Astrocyte (in vitro differentiated cells and primary cell): ENCODE data around the gene SNRPD3. TPM values are rescaled to one million over a fixed set of nuclear protein-coding genes. Genes with fewer than 3 reads are reported as not detected.
"Not testable (repeated sequence)": the region's sequence is repeated elsewhere in the genome, so short reads cannot be mapped to it uniquely, and the experiment has no call there.

ENCODE experiments used
- DNase-seq: peaks from one replicate; pipeline ENCODE4 v3.0.0-alpha.2; 2010; ENCODE audit warnings: low read depth
- FAIRE-seq: peaks from 2 replicates; lab custom pipeline; 2011; peaks lifted over from hg19 to GRCh38; lab: Jason Lieb, UNC
- H2AFZ ChIP-seq: 2 replicates; pipeline ENCODE4 v1.6.0; 2012; ENCODE audit warnings: low read depth, low read length, inconsistent platforms
- H3K27ac ChIP-seq: 2 replicates; pipeline ENCODE4 v1.5.1; 2011; ENCODE audit warnings: low read depth, low read length, inconsistent platforms
- H3K27me3 ChIP-seq: 2 replicates; pipeline ENCODE4 v1.6.0; 2011; ENCODE audit warnings: low read length, inconsistent platforms; ENCODE audit not compliant: insufficient read depth
- H3K36me3 ChIP-seq: 2 replicates; pipeline ENCODE4 v1.5.1; 2011; ENCODE audit warnings: low read length, inconsistent platforms; ENCODE audit not compliant: insufficient read depth
- H3K4me1 ChIP-seq: 2 replicates; pipeline ENCODE4 v1.5.1; 2011; ENCODE audit warnings: low read length, inconsistent platforms; ENCODE audit not compliant: insufficient read depth
- H3K4me2 ChIP-seq: 2 replicates; pipeline ENCODE4 v1.6.0; 2012; ENCODE audit warnings: low read length, inconsistent platforms
- H3K4me3 ChIP-seq: 2 replicates; pipeline ENCODE4 v1.5.1; 2011; ENCODE audit warnings: low read depth, mild to moderate bottlenecking, low read length, inconsistent platforms; ENCODE audit not compliant: insufficient read depth
- H3K79me2 ChIP-seq: 2 replicates; pipeline ENCODE4 v1.6.0; 2012; ENCODE audit warnings: mild to moderate bottlenecking, low read length, inconsistent platforms; ENCODE audit not compliant: insufficient read depth
- H3K9ac ChIP-seq: 2 replicates; pipeline ENCODE4 v1.6.0; 2012; ENCODE audit warnings: mild to moderate bottlenecking, low read length, inconsistent platforms
- H3K9me3 ChIP-seq: 2 replicates; pipeline ENCODE4 v1.5.1; 2012; ENCODE audit warnings: low read depth, mild to moderate bottlenecking, low read length, inconsistent platforms; ENCODE audit not compliant: insufficient read depth
- H4K20me1 ChIP-seq: 2 replicates; pipeline ENCODE4 v1.6.0; 2012; ENCODE audit warnings: low read length, inconsistent platforms; ENCODE audit not compliant: insufficient read depth
- H3K27ac Mint-ChIP-seq: one replicate; pipeline ENCODE4 v1.8.0; 2021; ENCODE audit warnings: mild to moderate bottlenecking, mixed read lengths; ENCODE audit not compliant: unreplicated experiment
- H3K27me3 Mint-ChIP-seq: one replicate; pipeline ENCODE4 v1.8.0; 2021; ENCODE audit warnings: low read depth, mixed read lengths; ENCODE audit not compliant: unreplicated experiment
- H3K36me3 Mint-ChIP-seq: one replicate; pipeline ENCODE4 v1.8.0; 2021; ENCODE audit warnings: low read depth, mixed read lengths; ENCODE audit not compliant: unreplicated experiment
- H3K4me1 Mint-ChIP-seq: one replicate; pipeline ENCODE4 v1.8.0; 2021; ENCODE audit warnings: low read depth, mixed read lengths; ENCODE audit not compliant: unreplicated experiment
- H3K4me3 Mint-ChIP-seq: one replicate; pipeline ENCODE4 v1.8.0; 2021; ENCODE audit warnings: mild to moderate bottlenecking, moderate library complexity, mixed read lengths; ENCODE audit not compliant: unreplicated experiment
- H3K9me3 Mint-ChIP-seq: one replicate; pipeline ENCODE4 v1.8.0; 2021; ENCODE audit warnings: mild to moderate bottlenecking, mixed read lengths; ENCODE audit not compliant: unreplicated experiment
- EZH2 ChIP-seq: IDR thresholded peaks from 2 replicates; pipeline ENCODE4 v1.6.1; 2012; ENCODE audit warnings: mild to moderate bottlenecking, low read length, inconsistent platforms; ENCODE audit not compliant: insufficient read depth
- total RNA-seq: library from RNA; stranded (reverse); gene quantifications from 2 replicates; pipeline ENCODE4 v1.2.1, GENCODE V29; 2021
- TF ChIP-seq, protein P1 (sequence below): IDR thresholded peaks from 2 replicates; pipeline ENCODE4 v1.5.1; 2011; ENCODE audit warnings: low read depth, mild to moderate bottlenecking, inconsistent platforms, low read length, moderate library complexity; ENCODE audit not compliant: insufficient read depth

The SNRPD3 gene
- total RNA-seq, 1 donor from 2014 or later = 97.3 TPM

DNA sequence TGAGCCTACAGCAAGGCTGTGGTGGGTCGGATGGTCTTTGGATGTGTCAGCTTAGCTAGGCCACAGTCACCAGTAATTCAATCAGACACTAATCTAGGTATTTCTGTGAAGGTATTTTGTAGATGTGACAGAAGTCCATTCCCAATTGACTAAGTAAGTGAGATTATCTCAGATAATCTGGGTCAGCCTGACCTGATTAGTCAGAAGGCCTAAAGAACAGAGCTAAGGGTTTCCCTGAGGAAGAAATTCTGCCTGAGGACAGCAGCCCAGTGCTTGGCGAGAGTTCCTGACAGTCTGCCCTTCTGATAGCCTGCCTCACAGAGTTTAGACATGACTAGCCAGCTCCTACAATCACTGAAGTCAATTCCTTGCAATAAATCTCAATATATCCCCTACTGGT, 29.6 kb upstream of the SNRPD3 start:
- no peak overlapping the region for H3K27ac Mint-ChIP-seq
- H3K9me3 Mint-ChIP-seq = no peaks in the 10 kb centered on the region
- FAIRE-seq = no peak

DNA sequence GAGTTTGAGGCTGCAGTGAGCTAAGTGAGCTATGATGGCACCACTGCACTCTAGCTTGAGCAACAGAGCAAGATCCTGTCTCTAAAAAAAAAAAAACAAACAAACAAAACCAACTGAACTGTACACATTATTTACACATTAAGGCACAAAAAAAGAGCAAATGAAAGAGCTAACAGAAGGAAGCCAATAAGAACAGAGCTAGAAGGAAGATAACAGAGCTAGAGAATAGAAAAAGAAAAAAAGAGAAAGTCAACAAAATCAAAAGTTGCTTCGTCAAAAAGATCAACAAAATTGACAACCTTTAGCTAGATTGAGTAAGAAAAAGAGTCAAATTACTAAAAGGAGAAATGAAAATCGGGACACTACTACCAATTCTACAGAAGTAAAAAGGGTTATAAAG, 25.9 kb upstream of the SNRPD3 start:
- Histone ChIP-seq H3K36me3 (no peaks in the 10 kb centered on the region), H3K27ac (no peak overlapping the region), H3K4me2 (no peak overlapping the region), H3K79me2 (no peaks in the 10 kb centered on the region), H3K4me1 (no peaks in the 10 kb centered on the region), H3K9ac (no peak overlapping the region), H2AFZ (no peak overlapping the region), H4K20me1 (no peaks in the 10 kb centered on the region), H3K4me3 (no peak overlapping the region), H3K27me3 (peaks cover 2% of the 10 kb centered on the region), H3K9me3 (no peaks in the 10 kb centered on the region)
- Mint-ChIP-seq H3K27ac (no peak overlapping the region), H3K4me1 (peaks cover 3% of the 10 kb centered on the region), H3K4me3 (no peak overlapping the region), H3K9me3 (no peaks in the 10 kb centered on the region), H3K36me3 (no peaks in the 10 kb centered on the region), H3K27me3 (peaks cover 2% of the 10 kb centered on the region)
- no peak for TF ChIP-seq EZH2
- TF ChIP-seq, protein P1, sequence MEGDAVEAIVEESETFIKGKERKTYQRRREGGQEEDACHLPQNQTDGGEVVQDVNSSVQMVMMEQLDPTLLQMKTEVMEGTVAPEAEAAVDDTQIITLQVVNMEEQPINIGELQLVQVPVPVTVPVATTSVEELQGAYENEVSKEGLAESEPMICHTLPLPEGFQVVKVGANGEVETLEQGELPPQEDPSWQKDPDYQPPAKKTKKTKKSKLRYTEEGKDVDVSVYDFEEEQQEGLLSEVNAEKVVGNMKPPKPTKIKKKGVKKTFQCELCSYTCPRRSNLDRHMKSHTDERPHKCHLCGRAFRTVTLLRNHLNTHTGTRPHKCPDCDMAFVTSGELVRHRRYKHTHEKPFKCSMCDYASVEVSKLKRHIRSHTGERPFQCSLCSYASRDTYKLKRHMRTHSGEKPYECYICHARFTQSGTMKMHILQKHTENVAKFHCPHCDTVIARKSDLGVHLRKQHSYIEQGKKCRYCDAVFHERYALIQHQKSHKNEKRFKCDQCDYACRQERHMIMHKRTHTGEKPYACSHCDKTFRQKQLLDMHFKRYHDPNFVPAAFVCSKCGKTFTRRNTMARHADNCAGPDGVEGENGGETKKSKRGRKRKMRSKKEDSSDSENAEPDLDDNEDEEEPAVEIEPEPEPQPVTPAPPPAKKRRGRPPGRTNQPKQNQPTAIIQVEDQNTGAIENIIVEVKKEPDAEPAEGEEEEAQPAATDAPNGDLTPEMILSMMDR = no peak
- FAIRE-seq (no peak), DNase-seq (no peak)

More for the DNA sequence above, 29.6 kb upstream of the SNRPD3 start:
- Mint-ChIP-seq H3K36me3 (no peaks in the 10 kb centered on the region), H3K4me3 (no peak overlapping the region), H3K27me3 (peaks cover 5% of the 10 kb centered on the region), H3K4me1 (peaks cover 6% of the 10 kb centered on the region)
- no peaks in the 10 kb centered on the region for H3K79me2 ChIP-seq
- H3K4me2 ChIP-seq = no peak overlapping the region
- H3K4me1 ChIP-seq = peaks cover 10% of the 10 kb centered on the region
- no peak overlapping the region for H3K4me3 ChIP-seq
- H3K9me3 ChIP-seq = no peaks in the 10 kb centered on the region
- H3K9ac ChIP-seq = no peak overlapping the region
- no peak for DNase-seq
- H2AFZ ChIP-seq = no peak overlapping the region
- H4K20me1 ChIP-seq = no peaks in the 10 kb centered on the region
- TF ChIP-seq, protein P1 = no peak
- TF ChIP-seq EZH2 = no peak
- H3K27ac ChIP-seq = no peak overlapping the region
- H3K27me3 ChIP-seq = peaks cover under 1% of the 10 kb centered on the region
- H3K36me3 ChIP-seq = no peaks in the 10 kb centered on the region

DNA sequence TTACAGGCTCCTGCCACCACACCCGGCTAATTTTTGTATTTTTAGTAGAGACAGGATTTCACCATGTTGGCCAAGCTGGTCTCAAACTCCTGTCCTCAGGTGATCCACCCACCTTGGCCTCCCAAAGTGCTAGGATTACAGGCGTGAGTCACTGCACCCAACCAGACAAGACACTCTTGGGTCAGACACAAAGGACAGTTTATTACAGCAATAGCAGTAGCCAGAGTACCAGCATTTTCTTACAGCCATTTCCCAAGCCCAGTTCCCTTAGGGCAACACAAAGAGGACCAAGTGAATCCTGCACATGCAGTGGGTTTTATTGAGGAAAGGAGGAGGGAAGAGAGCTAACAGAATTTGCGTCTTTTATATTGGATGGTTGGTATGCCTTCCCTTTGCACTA, 24.8 kb upstream of the SNRPD3 start:
- H3K9me3 ChIP-seq, H3K79me2 ChIP-seq, H3K36me3 Mint-ChIP-seq, H3K4me1 Mint-ChIP-seq, H3K4me1 ChIP-seq, H2AFZ ChIP-seq, FAIRE-seq, H3K4me2 ChIP-seq, H3K9ac ChIP-seq, H3K27ac Mint-ChIP-seq, H3K4me3 ChIP-seq, H4K20me1 ChIP-seq, H3K27ac ChIP-seq, H3K27me3 Mint-ChIP-seq, H3K36me3 ChIP-seq, H3K4me3 Mint-ChIP-seq, H3K27me3 ChIP-seq, DNase-seq, H3K9me3 Mint-ChIP-seq: not testable (repeated sequence)
